Esophagus muscularis mucosa (tissue), 4 donors: ENCODE measurements around the gene SGIP1. TPM values are rescaled to one million over a fixed set of nuclear protein-coding genes. Genes with fewer than 3 reads are reported as not detected.

ENCODE experiments used
- DNase-seq: peaks from one replicate; pipeline ENCODE4 v3.0.0-alpha.2; 2017; ENCODE audit errors: extremely low spot score
- H3K27ac ChIP-seq, 4 donors: fragments of 200-600 bp; sonication (generic); replicated peaks in 1 of 4; 1 replicate in 3 of 4; 2 replicates in 1 of 4; pipeline ENCODE4 v1.5.1; 2016 to 2019; ENCODE audit warnings: mild to moderate bottlenecking in 1 of 4
- H3K27me3 ChIP-seq, 4 donors: fragments of 200-600 bp; sonication (generic); one replicate each; pipeline versions ENCODE4 v1.5.1 to v1.6.0; 2016 to 2019
- H3K36me3 ChIP-seq, 4 donors: fragments of 200-600 bp; sonication (generic); one replicate each; pipeline ENCODE4 v1.5.1; 2016 to 2019
- H3K4me1 ChIP-seq, 4 donors: fragments of 200-600 bp; sonication (generic); one replicate each; pipeline ENCODE4 v1.5.1; 2016 to 2019
- H3K4me3 ChIP-seq, 4 donors: fragments of 200-600 bp; sonication (generic); 1 replicate in 2 of 4; 2 replicates in 2 of 4; pipeline ENCODE4 v1.5.1; 2016 to 2019; ENCODE audit warnings: mild to moderate bottlenecking in 4 of 4, moderate library complexity in 1 of 4
- H3K9me3 ChIP-seq, 4 donors: fragments of 200-600 bp; sonication (generic); 1 replicate in 3 of 4; 2 replicates in 1 of 4; pipeline ENCODE4 v1.5.1; 2016 to 2019
- EP300 ChIP-seq: sonication (generic); formaldehyde crosslinking; IDR thresholded peaks from one replicate; pipeline ENCODE4 v1.6.1; 2017; ENCODE audit warnings: antibody characterized with exemption
- POLR2A ChIP-seq: fragments of 450-650 bp; IDR thresholded peaks from one replicate; pipeline ENCODE4 v1.6.1; 2017; ENCODE audit warnings: antibody characterized with exemption, moderate library complexity, mild to moderate bottlenecking, low read depth
- POLR2AphosphoS5 ChIP-seq, 2 donors: sonication (generic); formaldehyde crosslinking; IDR thresholded peaks; one replicate each; pipeline ENCODE4 v1.6.1; 2017; ENCODE audit warnings: antibody characterized with exemption in 2 of 2
- WGBS: methylation state at CpG from one replicate; pipeline ENCODE4 v1.1.5; 2018; 5-methylcytosine and 5-hydroxymethylcytosine counted together
- intact Hi-C: fragments of 100-400 bp; cut with DNase I; formaldehyde crosslinking; loops from one replicate; pipeline ENCODE4 v1.15.1; 2023
- total RNA-seq, 4 donors: library from RNA; depleted of rRNA; stranded (reverse); fragments of >200 nt; gene quantifications; one replicate each; pipeline versions ENCODE4 v1.1.0 to v1.2.1, GENCODE V29; 2016
- TF ChIP-seq, protein P1 (sequence below), 3 experiments: fragments of 200-600 bp in 2 of 3; fragments of 450-650 bp in 1 of 3; sonication (generic) in 2 of 3; IDR thresholded peaks; one replicate each; pipeline ENCODE4 v1.5.1; 2017 to 2019; ENCODE audit warnings: antibody characterized with exemption in 3 of 3, mild to moderate bottlenecking in 2 of 3, moderate library complexity in 1 of 3

The SGIP1 gene
- total RNA-seq, 4 donors from 2014 or later, result 9.1 to 16.2 (median 11.8) TPM

DNA sequence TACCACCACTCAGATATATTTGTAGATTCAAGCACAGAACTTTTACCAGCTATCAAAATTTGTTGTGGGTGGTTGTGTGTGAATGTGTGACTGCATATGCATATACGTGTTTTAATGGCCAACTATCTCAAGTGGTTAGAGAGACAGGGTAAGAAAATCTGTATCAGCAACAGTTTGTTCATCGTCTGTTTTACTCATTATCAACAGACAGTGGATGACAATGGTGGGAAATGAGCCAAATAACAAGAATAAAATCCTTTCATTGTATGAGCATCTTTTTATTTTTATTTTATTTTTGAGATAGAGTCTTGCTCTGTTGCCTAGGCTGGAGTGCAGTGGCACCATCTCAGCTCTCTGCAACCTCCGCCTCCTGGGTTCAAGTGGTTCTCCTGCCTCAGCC, 195.6 kb downstream of the SGIP1 start:
- Histone ChIP-seq H3K4me3 (no peak overlapping the region), H3K36me3 (no peaks in the 10 kb centered on the region), H3K9me3 (no peaks in the 10 kb centered on the region), H3K27me3 (no peaks in the 10 kb centered on the region), H3K4me1 (peaks cover 0 to 9% (median 3%) of the 10 kb centered on the region in 4 donors), H3K27ac (no peak overlapping the region)
- TF ChIP-seq, protein P1, sequence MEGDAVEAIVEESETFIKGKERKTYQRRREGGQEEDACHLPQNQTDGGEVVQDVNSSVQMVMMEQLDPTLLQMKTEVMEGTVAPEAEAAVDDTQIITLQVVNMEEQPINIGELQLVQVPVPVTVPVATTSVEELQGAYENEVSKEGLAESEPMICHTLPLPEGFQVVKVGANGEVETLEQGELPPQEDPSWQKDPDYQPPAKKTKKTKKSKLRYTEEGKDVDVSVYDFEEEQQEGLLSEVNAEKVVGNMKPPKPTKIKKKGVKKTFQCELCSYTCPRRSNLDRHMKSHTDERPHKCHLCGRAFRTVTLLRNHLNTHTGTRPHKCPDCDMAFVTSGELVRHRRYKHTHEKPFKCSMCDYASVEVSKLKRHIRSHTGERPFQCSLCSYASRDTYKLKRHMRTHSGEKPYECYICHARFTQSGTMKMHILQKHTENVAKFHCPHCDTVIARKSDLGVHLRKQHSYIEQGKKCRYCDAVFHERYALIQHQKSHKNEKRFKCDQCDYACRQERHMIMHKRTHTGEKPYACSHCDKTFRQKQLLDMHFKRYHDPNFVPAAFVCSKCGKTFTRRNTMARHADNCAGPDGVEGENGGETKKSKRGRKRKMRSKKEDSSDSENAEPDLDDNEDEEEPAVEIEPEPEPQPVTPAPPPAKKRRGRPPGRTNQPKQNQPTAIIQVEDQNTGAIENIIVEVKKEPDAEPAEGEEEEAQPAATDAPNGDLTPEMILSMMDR (IDR thresholded peaks at IDR 0.05), result no peak
- no peak for TF ChIP-seq EP300
- no peak for TF ChIP-seq POLR2AphosphoS5 (IDR thresholded peaks at IDR 0.05)
- no peak for TF ChIP-seq POLR2A
- intact Hi-C loops, result loop anchor here (5.0 to 10.0 kb wide), 3 partner anchors 205 to 477 kb away; no protein-coding TSS in a partner anchor
- WGBS, result 81% methylated on average over 3 of the region's 3 CpGs
- no peak for DNase-seq

GRCh38 chr1:66730462-66730861, 196.5 kb downstream of the SGIP1 start:
- H3K4me3 ChIP-seq, result no peak overlapping the region
- TF ChIP-seq POLR2A, result no peak
- no peak for TF ChIP-seq EP300
- TF ChIP-seq POLR2AphosphoS5 (IDR thresholded peaks at IDR 0.05), result no peak
- TF ChIP-seq, protein P1 (IDR thresholded peaks at IDR 0.05), result no peak
- H3K9me3 ChIP-seq, result no peaks in the 10 kb centered on the region
- no peak for DNase-seq
- intact Hi-C loops, result no loop called here
- 83% methylated on average over 2 of the region's 2 CpGs for WGBS
- H3K4me1 ChIP-seq, result peaks cover 0 to 9% (median 3%) of the 10 kb centered on the region in 4 donors
- H3K27ac ChIP-seq, result no peak overlapping the region
- H3K27me3 ChIP-seq, result no peaks in the 10 kb centered on the region
- H3K36me3 ChIP-seq, result no peaks in the 10 kb centered on the region

GRCh38 chr1:66731170-66731865, 197.4 kb downstream of the SGIP1 start:
- Histone ChIP-seq H3K4me3 (no peak overlapping the region), H3K27me3 (no peaks in the 10 kb centered on the region), H3K36me3 (no peaks in the 10 kb centered on the region), H3K9me3 (no peaks in the 10 kb centered on the region), H3K27ac (no peak overlapping the region), H3K4me1 (peaks cover 0 to 2% (median 0%) of the 10 kb centered on the region in 4 donors)
- no peak for DNase-seq
- TF ChIP-seq, protein P1 (IDR thresholded peaks at IDR 0.05), result no peak
- TF ChIP-seq POLR2AphosphoS5 (IDR thresholded peaks at IDR 0.05), result no peak
- no peak for TF ChIP-seq POLR2A
- no peak for TF ChIP-seq EP300
- WGBS, result 76% methylated on average over 4 of the region's 4 CpGs
- intact Hi-C loops, result no loop called here

- 56% methylated on average over 1 of the region's 1 CpG for WGBS
- H3K36me3 ChIP-seq, result no peaks in the 10 kb centered on the region
- no peak overlapping the region for H3K4me3 ChIP-seq
- no peaks in the 10 kb centered on the region for H3K27me3 ChIP-seq
- DNase-seq, result no peak
- intact Hi-C loops, result no loop called here
- H3K27ac ChIP-seq, result no peak overlapping the region
- H3K4me1 ChIP-seq, result no peaks in the 10 kb centered on the region
- TF ChIP-seq POLR2AphosphoS5 (IDR thresholded peaks at IDR 0.05), result no peak
- TF ChIP-seq, protein P1 (IDR thresholded peaks at IDR 0.05), result no peak
- TF ChIP-seq EP300, result no peak
- no peak for TF ChIP-seq POLR2A
- H3K9me3 ChIP-seq, result no peaks in the 10 kb centered on the region
These were observed 198.6 kb downstream of the SGIP1 start for GRCh38 chr1:66732407-66733166.
